ENCODE measurements around the gene FSTL5. TPM values are rescaled to one million over a fixed set of nuclear protein-coding genes. Genes with fewer than 3 reads are reported as not detected.

The FSTL5 gene
- total and polyA plus RNA-seq, 5 donors: 0.02 TPM; not detected in 4

- H3K27ac ChIP-seq (ENCODE audit: low read length): no peak overlapping the region
- no peaks in the 10 kb centered on the region for H3K9me3 ChIP-seq (ENCODE audit: control insufficient read depth, low read length)
- no peak for ATAC-seq
- no peaks in the 10 kb centered on the region for H3K27me3 ChIP-seq (ENCODE audit: control insufficient read depth, insufficient read depth)
- H3K4me1 ChIP-seq (ENCODE audit: control insufficient read depth, insufficient read depth, low read length): no peaks in the 10 kb centered on the region
- DNase-seq: no peak
- 73% methylated on average over 2 of the region's 2 CpGs for WGBS
- no peak overlapping the region for H3K4me3 ChIP-seq (ENCODE audit: low read length)
- intact Hi-C loops (cut with DNase I): no loop called here
These were observed 152.7 kb downstream of the FSTL5 start for GRCh38 chr4:162011089-162011488.

- ATAC-seq: no peak
- 94% methylated on average over 2 of the region's 2 CpGs for WGBS
- Histone ChIP-seq H3K27me3 (ENCODE audit: control insufficient read depth, insufficient read depth) (no peaks in the 10 kb centered on the region), H3K4me1 (ENCODE audit: control insufficient read depth, insufficient read depth, low read length) (no peaks in the 10 kb centered on the region), H3K9me3 (ENCODE audit: control insufficient read depth, low read length) (no peaks in the 10 kb centered on the region), H3K27ac (ENCODE audit: low read length) (no peak overlapping the region), H3K4me3 (ENCODE audit: low read length) (no peak overlapping the region)
- no peak for DNase-seq
- intact Hi-C loops (cut with DNase I): no loop called here
These were observed 153.4 kb downstream of the FSTL5 start for GRCh38 chr4:162010362-162010761.

GRCh38 chr4:161992317-161992716 is 171.5 kb downstream of the FSTL5 start:
- DNase-seq (no peak), ATAC-seq (no peak)
- intact Hi-C loops (cut with DNase I): no loop called here
- WGBS: 84% methylated on average over 7 of the region's 7 CpGs
- no peak overlapping the region for H3K4me3 ChIP-seq (ENCODE audit: low read length)
- no peaks in the 10 kb centered on the region for H3K9me3 ChIP-seq (ENCODE audit: control insufficient read depth, low read length)
- no peaks in the 10 kb centered on the region for H3K4me1 ChIP-seq (ENCODE audit: control insufficient read depth, insufficient read depth, low read length)
- H3K27me3 ChIP-seq (ENCODE audit: control insufficient read depth, insufficient read depth): no peaks in the 10 kb centered on the region
- no peak overlapping the region for H3K27ac ChIP-seq (ENCODE audit: low read length)

- ATAC-seq: no peak
- H3K27me3 ChIP-seq (ENCODE audit: control insufficient read depth, insufficient read depth): no peaks in the 10 kb centered on the region
- no peaks in the 10 kb centered on the region for H3K4me1 ChIP-seq (ENCODE audit: control insufficient read depth, insufficient read depth, low read length)
- H3K4me3 ChIP-seq (ENCODE audit: low read length): no peak overlapping the region
- DNase-seq: no peak
- H3K27ac ChIP-seq (ENCODE audit: low read length): no peak overlapping the region
- H3K9me3 ChIP-seq (ENCODE audit: control insufficient read depth, low read length): no peaks in the 10 kb centered on the region
- WGBS: 66% methylated on average over 5 of the region's 5 CpGs
- intact Hi-C loops (cut with DNase I): no loop called here
These were observed 172.0 kb downstream of the FSTL5 start for GRCh38 chr4:161991811-161992210.

GRCh38 chr4:161990721-161991120 is 173.1 kb downstream of the FSTL5 start:
- Histone ChIP-seq H3K27ac (ENCODE audit: low read length) (no peak overlapping the region), H3K27me3 (ENCODE audit: control insufficient read depth, insufficient read depth) (no peaks in the 10 kb centered on the region), H3K4me3 (ENCODE audit: low read length) (no peak overlapping the region), H3K9me3 (ENCODE audit: control insufficient read depth, low read length) (no peaks in the 10 kb centered on the region), H3K4me1 (ENCODE audit: control insufficient read depth, insufficient read depth, low read length) (no peaks in the 10 kb centered on the region)
- intact Hi-C loops (cut with DNase I): no loop called here
- no peak for ATAC-seq
- WGBS: 88% methylated on average over 2 of the region's 2 CpGs
- no peak for DNase-seq

GRCh38 chr4:161988946-161989345 is 174.9 kb downstream of the FSTL5 start:
- Histone ChIP-seq H3K4me3 (ENCODE audit: low read length) (no peak overlapping the region), H3K27me3 (ENCODE audit: control insufficient read depth, insufficient read depth) (no peaks in the 10 kb centered on the region), H3K9me3 (ENCODE audit: control insufficient read depth, low read length) (no peaks in the 10 kb centered on the region), H3K27ac (ENCODE audit: low read length) (no peak overlapping the region), H3K4me1 (ENCODE audit: control insufficient read depth, insufficient read depth, low read length) (no peaks in the 10 kb centered on the region)
- intact Hi-C loops (cut with DNase I): no loop called here
- ATAC-seq (no peak), DNase-seq (no peak)

GRCh38 chr4:161987611-161988010 is 176.2 kb downstream of the FSTL5 start:
- DNase-seq (no peak), ATAC-seq (no peak)
- Histone ChIP-seq H3K4me3 (ENCODE audit: low read length) (no peak overlapping the region), H3K27ac (ENCODE audit: low read length) (no peak overlapping the region), H3K4me1 (ENCODE audit: control insufficient read depth, insufficient read depth, low read length) (no peaks in the 10 kb centered on the region), H3K9me3 (ENCODE audit: control insufficient read depth, low read length) (no peaks in the 10 kb centered on the region), H3K27me3 (ENCODE audit: control insufficient read depth, insufficient read depth) (no peaks in the 10 kb centered on the region)
- intact Hi-C loops (cut with DNase I): no loop called here
- WGBS: 75% methylated on average over 1 of the region's 1 CpG

GRCh38 chr4:161952382-161952781 is 211.4 kb downstream of the FSTL5 start:
- ATAC-seq (no peak), DNase-seq (no peak)
- Histone ChIP-seq H3K27me3 (ENCODE audit: control insufficient read depth, insufficient read depth) (no peaks in the 10 kb centered on the region), H3K27ac (ENCODE audit: low read length) (no peak overlapping the region), H3K4me1 (ENCODE audit: control insufficient read depth, insufficient read depth, low read length) (no peaks in the 10 kb centered on the region), H3K9me3 (ENCODE audit: control insufficient read depth, low read length) (no peaks in the 10 kb centered on the region), H3K4me3 (ENCODE audit: low read length) (no peak overlapping the region)
- WGBS: 60% methylated on average over 2 of the region's 2 CpGs
- intact Hi-C loops (cut with DNase I): no loop called here

- Histone ChIP-seq H3K4me3 (ENCODE audit: low read length) (no peak overlapping the region), H3K27me3 (ENCODE audit: control insufficient read depth, insufficient read depth) (no peaks in the 10 kb centered on the region), H3K27ac (ENCODE audit: low read length) (no peak overlapping the region), H3K4me1 (ENCODE audit: control insufficient read depth, insufficient read depth, low read length) (no peaks in the 10 kb centered on the region), H3K9me3 (ENCODE audit: control insufficient read depth, low read length) (no peaks in the 10 kb centered on the region)
- 81% methylated on average over 4 of the region's 4 CpGs for WGBS
- ATAC-seq (no peak), DNase-seq (no peak)
- intact Hi-C loops (cut with DNase I): no loop called here
These were observed 213.7 kb downstream of the FSTL5 start for GRCh38 chr4:161949946-161950725.

- intact Hi-C loops (cut with DNase I): no loop called here
- Histone ChIP-seq H3K27me3 (ENCODE audit: control insufficient read depth, insufficient read depth) (no peaks in the 10 kb centered on the region), H3K4me1 (ENCODE audit: control insufficient read depth, insufficient read depth, low read length) (no peaks in the 10 kb centered on the region), H3K4me3 (ENCODE audit: low read length) (no peak overlapping the region), H3K9me3 (ENCODE audit: control insufficient read depth, low read length) (no peaks in the 10 kb centered on the region), H3K27ac (ENCODE audit: low read length) (no peak overlapping the region)
- 89% methylated on average over 6 of the region's 6 CpGs for WGBS
- DNase-seq (no peak), ATAC-seq (no peak)
These were observed 215.6 kb downstream of the FSTL5 start for GRCh38 chr4:161948026-161948770.

GRCh38 chr4:161937596-161937995 is 226.2 kb downstream of the FSTL5 start:
- intact Hi-C loops (cut with DNase I): no loop called here
- 81% methylated on average over 1 of the region's 1 CpG for WGBS
- no peaks in the 10 kb centered on the region for H3K9me3 ChIP-seq (ENCODE audit: control insufficient read depth, low read length)
- no peaks in the 10 kb centered on the region for H3K4me1 ChIP-seq (ENCODE audit: control insufficient read depth, insufficient read depth, low read length)
- no peak for ATAC-seq
- DNase-seq: no peak
- no peak overlapping the region for H3K27ac ChIP-seq (ENCODE audit: low read length)
- no peaks in the 10 kb centered on the region for H3K27me3 ChIP-seq (ENCODE audit: control insufficient read depth, insufficient read depth)
- H3K4me3 ChIP-seq (ENCODE audit: low read length): no peak overlapping the region

Data from right cardiac atrium (tissue), 5 donors.